ENCODE results near the gene HSFX3. TPM values are rescaled to one million over a fixed set of nuclear protein-coding genes. Genes with fewer than 3 reads are reported as not detected.
"Not testable (repeated sequence)": the region's sequence is repeated elsewhere in the genome, so short reads cannot be mapped to it uniquely, and the experiment has no call there.

Gene HSFX3
- total RNA-seq, 1 experiment from 2014 or later = 0.96 TPM

- H3K79me2 ChIP-seq (ENCODE audit: insufficient read depth, low read length); H3K4me3 ChIP-seq (replicated peaks in 1 of 2; ENCODE audit: low read depth in 1 of 2, low read length in 2 of 2); H3K4me2 ChIP-seq (ENCODE audit: low read length); RAD21 ChIA-PET (ENCODE audit: low non-redundant PET in 1 of 2, low total read pairs in 2 of 2, uncharacterized antibody in 2 of 2, unreplicated experiment in 2 of 2); H3K36me3 ChIP-seq (ENCODE audit: control insufficient read depth in 1 of 2, insufficient read depth in 2 of 2, low read length in 2 of 2); H4K20me1 ChIP-seq (ENCODE audit: insufficient read depth); H2AFZ ChIP-seq (ENCODE audit: low read depth, low read length, poor library complexity, severe bottlenecking); H3K27me3 ChIP-seq (ENCODE audit: insufficient read depth, low read length); POLR2A ChIA-PET; ATAC-seq; H3K9ac ChIP-seq (ENCODE audit: low read length); H3K27ac ChIP-seq (ENCODE audit: low read depth, low read length); H3K4me1 ChIP-seq (ENCODE audit: control insufficient read depth in 1 of 2, insufficient read depth in 2 of 2, low read length in 2 of 2); CTCF ChIA-PET; H3K9me2 ChIP-seq (ENCODE audit: insufficient read depth); intact Hi-C loops (cut with micrococcal nuclease); BruUV-seq (replicated peaks); DNase-seq (ENCODE audit: low read depth, low spot score); H3K9me3 ChIP-seq (ENCODE audit: control insufficient read depth in 1 of 2, insufficient read depth in 1 of 2, low read depth in 1 of 2, low read length in 2 of 2): not testable (repeated sequence)
Measured at GRCh38 chrX:149526318-149527033, 23.2 kb downstream of the HSFX3 start.

GRCh38 chrX:149525903-149526302 is 23.8 kb downstream of the HSFX3 start:
- H3K9me2 ChIP-seq (ENCODE audit: insufficient read depth); POLR2A ChIA-PET; RAD21 ChIA-PET (ENCODE audit: low non-redundant PET in 1 of 2, low total read pairs in 2 of 2, uncharacterized antibody in 2 of 2, unreplicated experiment in 2 of 2); CTCF ChIA-PET; H3K9ac ChIP-seq (ENCODE audit: low read length); H4K20me1 ChIP-seq (ENCODE audit: insufficient read depth); DNase-seq (ENCODE audit: low read depth, low spot score); H3K4me1 ChIP-seq (ENCODE audit: control insufficient read depth in 1 of 2, insufficient read depth in 2 of 2, low read length in 2 of 2); H2AFZ ChIP-seq (ENCODE audit: low read depth, low read length, poor library complexity, severe bottlenecking); H3K4me2 ChIP-seq (ENCODE audit: low read length); H3K79me2 ChIP-seq (ENCODE audit: insufficient read depth, low read length); ATAC-seq; intact Hi-C loops (cut with micrococcal nuclease); H3K27ac ChIP-seq (ENCODE audit: low read depth, low read length); H3K36me3 ChIP-seq (ENCODE audit: control insufficient read depth in 1 of 2, insufficient read depth in 2 of 2, low read length in 2 of 2); H3K9me3 ChIP-seq (ENCODE audit: control insufficient read depth in 1 of 2, insufficient read depth in 1 of 2, low read depth in 1 of 2, low read length in 2 of 2); H3K4me3 ChIP-seq (replicated peaks in 1 of 2; ENCODE audit: low read depth in 1 of 2, low read length in 2 of 2); H3K27me3 ChIP-seq (ENCODE audit: insufficient read depth, low read length); BruUV-seq (replicated peaks): not testable (repeated sequence)

- DNase-seq (ENCODE audit: low read depth, low spot score); RAD21 ChIA-PET (ENCODE audit: low non-redundant PET in 1 of 2, low total read pairs in 2 of 2, uncharacterized antibody in 2 of 2, unreplicated experiment in 2 of 2); intact Hi-C loops (cut with micrococcal nuclease); H3K9me3 ChIP-seq (ENCODE audit: control insufficient read depth in 1 of 2, insufficient read depth in 1 of 2, low read depth in 1 of 2, low read length in 2 of 2); ATAC-seq; H3K36me3 ChIP-seq (ENCODE audit: control insufficient read depth in 1 of 2, insufficient read depth in 2 of 2, low read length in 2 of 2); H3K4me3 ChIP-seq (replicated peaks in 1 of 2; ENCODE audit: low read depth in 1 of 2, low read length in 2 of 2); H3K4me1 ChIP-seq (ENCODE audit: control insufficient read depth in 1 of 2, insufficient read depth in 2 of 2, low read length in 2 of 2); H3K27ac ChIP-seq (ENCODE audit: low read depth, low read length); H4K20me1 ChIP-seq (ENCODE audit: insufficient read depth); H2AFZ ChIP-seq (ENCODE audit: low read depth, low read length, poor library complexity, severe bottlenecking); H3K27me3 ChIP-seq (ENCODE audit: insufficient read depth, low read length); CTCF ChIA-PET; H3K4me2 ChIP-seq (ENCODE audit: low read length); POLR2A ChIA-PET; H3K9me2 ChIP-seq (ENCODE audit: insufficient read depth); H3K9ac ChIP-seq (ENCODE audit: low read length); H3K79me2 ChIP-seq (ENCODE audit: insufficient read depth, low read length); BruUV-seq (replicated peaks): not testable (repeated sequence)
Measured at GRCh38 chrX:149525389-149525788, 24.3 kb downstream of the HSFX3 start.

Data from HCT116 (cell line).